Mammary epithelial cell (primary cell): ENCODE data around the gene OTOL1.

Experiments used
- CTCF ChIP-seq, 2 donors: IDR thresholded peaks in 1 of 2; conservative IDR thresholded peaks in 1 of 2; 2 replicates each; pipeline ENCODE4 v1.5.1; 2011 to 2012; ENCODE audit warnings: inconsistent platforms in 2 of 2, low read length in 2 of 2, mild to moderate bottlenecking in 2 of 2, control low read depth in 1 of 2, low read depth in 1 of 2; ENCODE audit not compliant: insufficient read depth in 1 of 2; ENCODE audit errors: extremely low read depth in 1 of 2
- EZH2 ChIP-seq: IDR thresholded peaks from 2 replicates; pipeline ENCODE4 v1.6.1; 2012; ENCODE audit warnings: low read length, inconsistent platforms, borderline replicate concordance

- TF ChIP-seq CTCF (conservative IDR thresholded peaks at IDR 0.05 in 1 of 2, IDR thresholded peaks at IDR 0.05 in 1 of 2; ENCODE audit: extremely low read depth in 1 of 2, insufficient read depth in 1 of 2, low read depth in 1 of 2, low read length in 2 of 2): no peak
- TF ChIP-seq EZH2: no peak
Observed at GRCh38 chr3:161552984-161553560, 56.5 kb downstream of the OTOL1 start.
